ENCODE data around the gene C1QTNF9B. TPM values are rescaled to one million over a fixed set of nuclear protein-coding genes. Genes with fewer than 3 reads are reported as not detected.

The C1QTNF9B gene
- total RNA-seq, 1 donor from 2014 or later, result not detected

- H3K27ac Mint-ChIP-seq, result no peak overlapping the region
- H3K36me3 Mint-ChIP-seq (ENCODE audit: insufficient read depth), result peaks cover 5% of the 10 kb centered on the region
- no peaks in the 10 kb centered on the region for H3K9me3 Mint-ChIP-seq (ENCODE audit: low read depth)
- H3K4me1 Mint-ChIP-seq (ENCODE audit: low read depth), result peaks cover 13% of the 10 kb centered on the region
- TF ChIP-seq, protein P1, sequence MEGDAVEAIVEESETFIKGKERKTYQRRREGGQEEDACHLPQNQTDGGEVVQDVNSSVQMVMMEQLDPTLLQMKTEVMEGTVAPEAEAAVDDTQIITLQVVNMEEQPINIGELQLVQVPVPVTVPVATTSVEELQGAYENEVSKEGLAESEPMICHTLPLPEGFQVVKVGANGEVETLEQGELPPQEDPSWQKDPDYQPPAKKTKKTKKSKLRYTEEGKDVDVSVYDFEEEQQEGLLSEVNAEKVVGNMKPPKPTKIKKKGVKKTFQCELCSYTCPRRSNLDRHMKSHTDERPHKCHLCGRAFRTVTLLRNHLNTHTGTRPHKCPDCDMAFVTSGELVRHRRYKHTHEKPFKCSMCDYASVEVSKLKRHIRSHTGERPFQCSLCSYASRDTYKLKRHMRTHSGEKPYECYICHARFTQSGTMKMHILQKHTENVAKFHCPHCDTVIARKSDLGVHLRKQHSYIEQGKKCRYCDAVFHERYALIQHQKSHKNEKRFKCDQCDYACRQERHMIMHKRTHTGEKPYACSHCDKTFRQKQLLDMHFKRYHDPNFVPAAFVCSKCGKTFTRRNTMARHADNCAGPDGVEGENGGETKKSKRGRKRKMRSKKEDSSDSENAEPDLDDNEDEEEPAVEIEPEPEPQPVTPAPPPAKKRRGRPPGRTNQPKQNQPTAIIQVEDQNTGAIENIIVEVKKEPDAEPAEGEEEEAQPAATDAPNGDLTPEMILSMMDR (IDR thresholded peaks at IDR 0.05; ENCODE audit: unreplicated experiment), result no peak
- peaks cover 7% of the 10 kb centered on the region for H3K27me3 Mint-ChIP-seq
- no peak for DNase-seq (ENCODE audit: low spot score, unreplicated experiment)
- no peak overlapping the region for H3K4me3 Mint-ChIP-seq (ENCODE audit: low read depth)
Measured at GRCh38 chr13:23844132-23844531, 53.2 kb downstream of the C1QTNF9B start.

GRCh38 chr13:23843436-23843835 is 53.9 kb downstream of the C1QTNF9B start:
- no peak for DNase-seq (ENCODE audit: low spot score, unreplicated experiment)

GRCh38 chr13:23842406-23842805 is 54.9 kb downstream of the C1QTNF9B start:
- Mint-ChIP-seq H3K4me3 (ENCODE audit: low read depth) (no peak overlapping the region), H3K27ac (no peak overlapping the region), H3K9me3 (ENCODE audit: low read depth) (no peaks in the 10 kb centered on the region), H3K4me1 (ENCODE audit: low read depth) (peaks cover 10% of the 10 kb centered on the region), H3K27me3 (no peaks in the 10 kb centered on the region), H3K36me3 (ENCODE audit: insufficient read depth) (peaks cover 5% of the 10 kb centered on the region)
- TF ChIP-seq, protein P1 (IDR thresholded peaks at IDR 0.05; ENCODE audit: unreplicated experiment), result no peak
- no peak for DNase-seq (ENCODE audit: low spot score, unreplicated experiment)

More at GRCh38 chr13:23843436-23843835, 53.9 kb downstream of the C1QTNF9B start:
- H3K27ac Mint-ChIP-seq, result no peak overlapping the region
- peaks cover 5% of the 10 kb centered on the region for H3K36me3 Mint-ChIP-seq (ENCODE audit: insufficient read depth)
- H3K4me1 Mint-ChIP-seq (ENCODE audit: low read depth), result peaks cover 13% of the 10 kb centered on the region
- no peaks in the 10 kb centered on the region for H3K9me3 Mint-ChIP-seq (ENCODE audit: low read depth)
- no peak overlapping the region for H3K4me3 Mint-ChIP-seq (ENCODE audit: low read depth)
- TF ChIP-seq, protein P1 (IDR thresholded peaks at IDR 0.05; ENCODE audit: unreplicated experiment), result no peak
- peaks cover 3% of the 10 kb centered on the region for H3K27me3 Mint-ChIP-seq

Other genes starting within 250 kb of the C1QTNF9B start
- 15.7 and 19.2 TPM in 2 replicates for gene MIPEP, start 8.1 kb downstream of the C1QTNF9B start, total RNA-seq